Retinal pigment epithelial cell (primary cell): ENCODE measurements around the gene ITPK1.

Experiments
- DNase-seq: peaks from one replicate; pipeline ENCODE4 v3.0.0-alpha.2; 2010; ENCODE audit warnings: low read depth
- H3K4me3 ChIP-seq: 2 replicates; pipeline ENCODE4 v1.5.1; 2011; ENCODE audit warnings: mild to moderate bottlenecking, low read length, control low read depth, moderate library complexity
- CTCF ChIP-seq: conservative IDR thresholded peaks from 2 replicates; pipeline ENCODE4 v1.5.1; 2011; ENCODE audit warnings: low read depth, low read length, control low read depth, inconsistent platforms

The ITPK1 gene

GRCh38 chr14:93010522-93011140 is 105.1 kb downstream of the ITPK1 start:
- H3K4me3 ChIP-seq = no peak overlapping the region
- TF ChIP-seq CTCF = no peak
- no peak for DNase-seq

- H3K4me3 ChIP-seq = no peak overlapping the region
- TF ChIP-seq CTCF = no peak
- no peak for DNase-seq
Measured at GRCh38 chr14:93010130-93010499, 105.6 kb downstream of the ITPK1 start.

GRCh38 chr14:93009471-93010129 is 106.1 kb downstream of the ITPK1 start:
- H3K4me3 ChIP-seq = no peak overlapping the region
- no peak for DNase-seq
- no peak for TF ChIP-seq CTCF

GRCh38 chr14:93008381-93008780 is 107.3 kb downstream of the ITPK1 start:
- no peak for DNase-seq
- no peak for TF ChIP-seq CTCF
- no peak overlapping the region for H3K4me3 ChIP-seq

- no peak for TF ChIP-seq CTCF
- H3K4me3 ChIP-seq = no peak overlapping the region
- DNase-seq = peak; percentile 54
Measured at GRCh38 chr14:93007225-93007997, 108.3 kb downstream of the ITPK1 start.

GRCh38 chr14:93006567-93007051 is 109.1 kb downstream of the ITPK1 start:
- H3K4me3 ChIP-seq = no peak overlapping the region
- DNase-seq = no peak
- no peak for TF ChIP-seq CTCF

- TF ChIP-seq CTCF = no peak
- H3K4me3 ChIP-seq = no peak overlapping the region
- no peak for DNase-seq
Measured at GRCh38 chr14:93005838-93006237, 109.9 kb downstream of the ITPK1 start.
